Naive B cell (primary cell): ENCODE data around the gene CHN2. TPM values are rescaled to one million over a fixed set of nuclear protein-coding genes. Genes with fewer than 3 reads are reported as not detected.
A peak's percentile ranks its signal among the peaks of the same experiment; 100 is the strongest.

Experiments
- ATAC-seq, 2 donors: fragments of 150-1000 bp; cut with Tn5 transposase; 2 replicates each; pipeline ENCODE4 v1.10.0; 2021; ENCODE audit warnings: low read depth in 2 of 2, mild to moderate bottlenecking in 2 of 2, moderate library complexity in 2 of 2
- DNase-seq: peaks from one replicate; pipeline ENCODE4 v3.0.0; 2022
- H3K27ac Mint-ChIP-seq, 6 donors: one replicate each; pipeline ENCODE4 v1.8.0; 2020 to 2022; ENCODE audit warnings: mild to moderate bottlenecking in 6 of 6, mixed read lengths in 6 of 6, moderate library complexity in 5 of 6, inconsistent platforms in 2 of 6
- H3K27me3 Mint-ChIP-seq, 3 donors: one replicate each; pipeline ENCODE4 v1.8.0; 2021 to 2022; ENCODE audit warnings: mixed read lengths in 3 of 3, mild to moderate bottlenecking in 1 of 3
- H3K36me3 Mint-ChIP-seq, 2 donors: one replicate each; pipeline ENCODE4 v1.8.0; 2020 to 2022; ENCODE audit warnings: mixed read lengths in 2 of 2, inconsistent platforms in 1 of 2, mild to moderate bottlenecking in 1 of 2
- H3K4me1 Mint-ChIP-seq, 3 donors: one replicate each; pipeline ENCODE4 v1.8.0; 2020 to 2022; ENCODE audit warnings: mixed read lengths in 3 of 3, inconsistent platforms in 1 of 3, mild to moderate bottlenecking in 1 of 3, moderate library complexity in 1 of 3
- H3K4me3 Mint-ChIP-seq, 8 donors: one replicate each; pipeline ENCODE4 v1.8.0; 2020 to 2022; ENCODE audit warnings: mild to moderate bottlenecking in 8 of 8, mixed read lengths in 8 of 8, moderate library complexity in 8 of 8, inconsistent platforms in 2 of 8
- H3K9me3 Mint-ChIP-seq, 7 donors: one replicate each; pipeline ENCODE4 v1.8.0; 2020 to 2022; ENCODE audit warnings: mixed read lengths in 7 of 7, mild to moderate bottlenecking in 5 of 7, inconsistent platforms in 2 of 7, moderate library complexity in 1 of 7
- polyA plus RNA-seq, 6 donors: library from polyadenylated mRNA; unstranded; fragments of 300-500 nt; fragmentation: Illumina TruSeq; gene quantifications; one replicate each; pipeline ENCODE4 v1.2.3, GENCODE V29; 2021; ENCODE audit warnings: low read depth in 6 of 6

CHN2 gene
- polyA plus RNA-seq, 6 donors from 2014 or later: 0.27 TPM; not detected in 5

DNA sequence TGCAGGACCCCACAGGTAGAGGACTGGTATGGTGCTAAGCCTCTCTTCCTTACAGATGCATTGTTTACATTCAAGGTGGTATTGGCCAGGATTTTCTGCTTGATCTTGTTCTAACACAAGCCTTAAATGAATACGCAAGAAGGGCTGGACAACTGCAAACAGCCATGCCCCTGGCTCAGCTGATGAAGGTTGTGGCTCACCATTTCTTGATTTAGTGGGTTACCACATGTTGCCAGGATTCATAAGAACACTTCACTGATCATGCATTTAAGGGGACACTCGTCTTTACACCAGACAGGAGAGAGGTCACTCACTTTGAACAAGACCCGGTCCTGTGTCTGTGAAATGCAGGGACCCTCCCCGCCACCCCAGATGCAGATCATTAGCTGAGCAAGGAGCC, 82.2 kb downstream of the CHN2 start:
- no peaks in the 10 kb centered on the region for H3K4me1 Mint-ChIP-seq
- no peak overlapping the region for H3K27ac Mint-ChIP-seq
- ATAC-seq: no peak

DNA sequence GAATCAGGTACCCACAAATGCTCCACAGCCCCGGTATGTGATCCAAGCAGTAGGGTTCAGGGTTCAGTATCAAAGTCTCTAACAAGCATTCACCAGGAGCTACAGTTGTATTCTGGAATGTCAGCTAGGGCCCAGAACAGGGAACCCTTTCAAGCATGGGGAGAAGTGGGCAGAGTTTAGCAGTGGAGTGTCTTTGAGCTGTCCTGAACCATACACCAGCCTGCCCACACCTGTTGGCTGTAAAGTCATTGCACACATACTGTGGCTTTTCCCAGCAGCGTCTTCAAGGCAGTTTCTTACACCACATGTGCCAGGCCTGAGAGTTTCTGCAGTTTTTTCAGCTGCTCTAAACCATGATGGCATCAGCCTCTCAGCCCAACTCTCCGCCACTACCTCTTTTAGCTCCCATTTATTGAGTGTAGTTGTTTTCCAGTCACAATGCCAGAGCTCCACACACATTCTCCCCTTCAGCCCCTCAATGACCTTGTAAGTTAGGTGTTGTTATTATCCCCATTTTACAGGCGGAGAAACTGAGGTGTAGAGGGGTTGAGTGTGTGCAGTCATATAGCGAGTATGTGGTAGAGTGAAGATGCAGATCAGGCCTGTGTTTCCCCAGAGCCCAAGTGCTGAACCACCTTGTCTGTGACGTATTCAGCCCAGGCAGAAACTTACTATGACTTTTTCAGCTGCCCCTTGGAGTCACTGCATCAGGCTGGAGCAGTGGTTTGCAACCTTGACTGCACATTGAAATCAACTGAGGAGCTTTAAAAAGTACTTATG, 83.1 kb downstream of the CHN2 start:
- Mint-ChIP-seq H3K4me1 (peaks cover 0 to 2% (median 1%) of the 10 kb centered on the region in 3 donors), H3K9me3 (peaks cover 0 to 3% (median 0%) of the 10 kb centered on the region in 7 donors), H3K27ac (no peak overlapping the region), H3K4me3 (no peak overlapping the region), H3K27me3 (peaks cover 0 to 8% (median 7%) of the 10 kb centered on the region in 3 donors), H3K36me3 (no peaks in the 10 kb centered on the region)
- no peak for DNase-seq
- no peak for ATAC-seq

More for the DNA sequence above, 82.2 kb downstream of the CHN2 start:
- no peak for DNase-seq
- peaks cover 0 to 8% (median 7%) of the 10 kb centered on the region in 3 donors for H3K27me3 Mint-ChIP-seq
- H3K9me3 Mint-ChIP-seq: peaks cover 0 to 3% (median 0%) of the 10 kb centered on the region in 7 donors
- no peaks in the 10 kb centered on the region for H3K36me3 Mint-ChIP-seq
- H3K4me3 Mint-ChIP-seq: peak overlapping the region in 1 of 8 donors; percentile 59

- Mint-ChIP-seq H3K27me3 (peaks cover 0 to 8% (median 7%) of the 10 kb centered on the region in 3 donors), H3K4me3 (no peak overlapping the region), H3K9me3 (peaks cover 0 to 3% (median 0%) of the 10 kb centered on the region in 7 donors), H3K27ac (no peak overlapping the region), H3K4me1 (peaks cover 3 to 7% (median 4%) of the 10 kb centered on the region in 3 donors), H3K36me3 (no peaks in the 10 kb centered on the region)
- DNase-seq (no peak), ATAC-seq (no peak)
These were observed 83.9 kb downstream of the CHN2 start for GRCh38 chr7:29278337-29279069.

GRCh38 chr7:29281782-29282541, 87.4 kb downstream of the CHN2 start:
- no peak for DNase-seq
- ATAC-seq: no peak
- Mint-ChIP-seq H3K4me3 (no peak overlapping the region), H3K9me3 (peaks cover 0 to 3% (median 0%) of the 10 kb centered on the region in 7 donors), H3K36me3 (no peaks in the 10 kb centered on the region), H3K27me3 (peaks cover 6 to 14% (median 7%) of the 10 kb centered on the region in 3 donors), H3K27ac (peak overlapping the region in 1 of 6 donors; percentile 72), H3K4me1 (peaks cover 3 to 7% (median 4%) of the 10 kb centered on the region in 3 donors)

GRCh38 chr7:29282819-29283414, 88.3 kb downstream of the CHN2 start:
- Mint-ChIP-seq H3K36me3 (no peaks in the 10 kb centered on the region), H3K27me3 (peaks cover 6 to 14% (median 7%) of the 10 kb centered on the region in 3 donors), H3K4me1 (peaks cover 3 to 7% (median 4%) of the 10 kb centered on the region in 3 donors), H3K27ac (peak overlapping the region in 2 of 6 donors; percentile 3 to 46), H3K4me3 (peak overlapping the region in 1 of 8 donors; percentile 9), H3K9me3 (peaks cover 0 to 3% (median 0%) of the 10 kb centered on the region in 7 donors)
- DNase-seq (no peak), ATAC-seq (peak in 1 of 2 donors; percentile 55)

- H3K4me3 Mint-ChIP-seq: no peak overlapping the region
- peaks cover under 1 to 6% (median 6%) of the 10 kb centered on the region in 3 donors for H3K27me3 Mint-ChIP-seq
These were observed 90.3 kb downstream of the CHN2 start for GRCh38 chr7:29284696-29285443.

GRCh38 chr7:29285444-29285793, 90.8 kb downstream of the CHN2 start:
- Mint-ChIP-seq H3K36me3 (no peaks in the 10 kb centered on the region), H3K9me3 (no peaks in the 10 kb centered on the region), H3K27ac (no peak overlapping the region), H3K27me3 (peaks cover 0 to 6% (median 6%) of the 10 kb centered on the region in 3 donors), H3K4me3 (no peak overlapping the region), H3K4me1 (peaks cover 4 to 7% (median 5%) of the 10 kb centered on the region in 3 donors)
- ATAC-seq (no peak), DNase-seq (no peak)

More at GRCh38 chr7:29284696-29285443, 90.3 kb downstream of the CHN2 start:
- no peaks in the 10 kb centered on the region for H3K36me3 Mint-ChIP-seq
- DNase-seq (no peak), ATAC-seq (no peak)
- no peaks in the 10 kb centered on the region for H3K9me3 Mint-ChIP-seq
- no peak overlapping the region for H3K27ac Mint-ChIP-seq
- H3K4me1 Mint-ChIP-seq: peaks cover 4 to 7% (median 5%) of the 10 kb centered on the region in 3 donors

DNA sequence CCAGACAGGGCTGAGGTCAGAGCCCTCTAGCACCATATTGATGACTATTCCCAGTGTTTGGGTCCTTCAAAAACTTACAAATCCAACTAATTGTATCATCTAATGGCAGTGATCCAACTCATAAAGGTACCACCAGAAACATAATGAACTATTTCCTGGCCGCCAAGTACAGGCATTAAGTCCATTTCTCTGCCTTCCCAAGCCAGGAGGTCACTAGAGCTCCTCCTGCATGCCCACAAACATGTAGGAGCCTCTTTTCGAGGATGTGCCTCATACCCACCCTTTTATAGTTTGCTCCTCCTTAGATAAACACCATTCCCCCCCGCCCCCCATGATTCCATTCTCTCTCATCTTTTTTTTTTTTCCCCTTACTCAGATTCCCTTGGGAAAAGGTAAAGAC, 91.3 kb downstream of the CHN2 start:
- H3K27ac Mint-ChIP-seq: no peak overlapping the region
- no peak overlapping the region for H3K4me3 Mint-ChIP-seq

DNA sequence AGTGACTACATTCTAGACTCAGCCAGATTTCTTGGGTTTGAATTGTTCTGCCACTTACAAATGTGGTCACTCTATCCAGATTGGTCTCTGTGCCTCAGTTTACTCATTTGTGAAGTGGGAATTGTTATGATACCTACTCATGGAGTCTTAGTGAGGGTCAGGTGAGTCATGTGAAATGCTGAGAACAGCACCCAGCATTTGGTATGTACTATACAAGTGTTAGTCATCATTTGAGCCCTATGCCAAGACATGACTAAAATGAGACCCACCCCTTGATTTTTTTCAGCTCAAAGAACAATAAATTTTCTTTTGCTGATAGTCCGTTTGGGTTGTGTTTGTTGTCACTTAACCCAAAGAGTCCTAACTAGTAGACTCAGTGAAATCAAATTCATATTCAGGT, 92.8 kb downstream of the CHN2 start:
- Mint-ChIP-seq H3K4me1 (peaks cover 4 to 7% (median 5%) of the 10 kb centered on the region in 3 donors), H3K4me3 (no peak overlapping the region), H3K9me3 (no peaks in the 10 kb centered on the region), H3K36me3 (no peaks in the 10 kb centered on the region), H3K27me3 (peaks cover 0 to 6% (median 6%) of the 10 kb centered on the region in 3 donors), H3K27ac (no peak overlapping the region)
- ATAC-seq (no peak), DNase-seq (no peak)

More for the DNA sequence above, 91.3 kb downstream of the CHN2 start:
- DNase-seq (no peak), ATAC-seq (no peak)
- Mint-ChIP-seq H3K4me1 (peaks cover 4 to 7% (median 5%) of the 10 kb centered on the region in 3 donors), H3K27me3 (peaks cover 0 to 6% (median 6%) of the 10 kb centered on the region in 3 donors), H3K9me3 (no peaks in the 10 kb centered on the region), H3K36me3 (no peaks in the 10 kb centered on the region)

- Mint-ChIP-seq H3K36me3 (no peaks in the 10 kb centered on the region), H3K27ac (no peak overlapping the region), H3K27me3 (peaks cover 0 to 12% (median 6%) of the 10 kb centered on the region in 3 donors), H3K9me3 (no peaks in the 10 kb centered on the region), H3K4me3 (no peak overlapping the region), H3K4me1 (peaks cover 0 to 2% (median 0%) of the 10 kb centered on the region in 3 donors)
- ATAC-seq (no peak), DNase-seq (no peak)
These were observed 93.9 kb downstream of the CHN2 start for GRCh38 chr7:29288181-29289091.

GRCh38 chr7:29289156-29290021, 94.8 kb downstream of the CHN2 start:
- Mint-ChIP-seq H3K36me3 (no peaks in the 10 kb centered on the region), H3K27ac (peak overlapping the region in 1 of 6 donors; percentile 8), H3K4me3 (no peak overlapping the region), H3K27me3 (peaks cover 0 to 15% (median 6%) of the 10 kb centered on the region in 3 donors), H3K9me3 (no peaks in the 10 kb centered on the region), H3K4me1 (peaks cover 0 to 2% (median 0%) of the 10 kb centered on the region in 3 donors)
- DNase-seq: no peak
- ATAC-seq: peak; percentile 11 to 71
